Mucosa of descending colon (tissue), 3 donors: Measurements from ENCODE around the gene NEK10. TPM values are rescaled to one million over a fixed set of nuclear protein-coding genes. Genes with fewer than 3 reads are reported as not detected.

ENCODE experiments used
- ATAC-seq: fragments of 200-7000 bp; cut with Tn5 transposase; one replicate; pipeline ENCODE4 v1.9.1; 2020; ENCODE audit warnings: mild to moderate bottlenecking, moderate library complexity
- DNase-seq, 3 donors: peaks; one replicate each; pipeline ENCODE4 v3.0.0-alpha.2; 2020
- H3K36me3 ChIP-seq: fragments of 200-600 bp; one replicate; pipeline ENCODE4 v1.8.0; 2021; ENCODE audit warnings: low read depth, mild to moderate bottlenecking
- H3K4me1 ChIP-seq: fragments of 200-600 bp; one replicate; pipeline ENCODE4 v1.8.0; 2021; ENCODE audit warnings: low read depth, mild to moderate bottlenecking
- H3K4me3 ChIP-seq: fragments of 200-600 bp; one replicate; pipeline ENCODE4 v1.8.0; 2021; ENCODE audit warnings: mild to moderate bottlenecking
- H3K9me3 ChIP-seq: fragments of 200-600 bp; one replicate; pipeline ENCODE4 v1.8.0; 2021; ENCODE audit warnings: mild to moderate bottlenecking
- intact Hi-C, 2 donors: fragments of 100-400 bp; cut with DNase I in 1 of 2; cut with micrococcal nuclease in 1 of 2; formaldehyde crosslinking; loops; one replicate each; pipeline versions ENCODE4 v1.11.0 to v1.11.1; 2022; cut with DNase I, micrococcal nuclease
- total RNA-seq, 3 donors: library from RNA; stranded (reverse); fragmentation: NEBNext Ultra II Directional in 2 of 3; extraction: Animal tissue kit (Norgen Biotek cat#: 25700) in 2 of 3; gene quantifications; one replicate each; pipeline versions ENCODE4 v1.2.1 to v1.2.4, GENCODE V29; 2021 to 2023
- TF ChIP-seq, protein P1 (sequence below): fragments of 200-600 bp; IDR thresholded peaks from one replicate; pipeline ENCODE4 v1.8.0; 2022; ENCODE audit warnings: antibody characterized with exemption, mild to moderate bottlenecking
- donor health status: DM: no; HTN: no; CAD: no; lungs with moderate emphysema.
- donor health status: DM: no; HTN: no; CAD: no.
- donor health status: DM: no; HTN: yes; CAD: no.

Gene NEK10
- total RNA-seq, 3 donors from 2014 or later, result 1.1 to 6.5 (median 1.4) TPM

DNA sequence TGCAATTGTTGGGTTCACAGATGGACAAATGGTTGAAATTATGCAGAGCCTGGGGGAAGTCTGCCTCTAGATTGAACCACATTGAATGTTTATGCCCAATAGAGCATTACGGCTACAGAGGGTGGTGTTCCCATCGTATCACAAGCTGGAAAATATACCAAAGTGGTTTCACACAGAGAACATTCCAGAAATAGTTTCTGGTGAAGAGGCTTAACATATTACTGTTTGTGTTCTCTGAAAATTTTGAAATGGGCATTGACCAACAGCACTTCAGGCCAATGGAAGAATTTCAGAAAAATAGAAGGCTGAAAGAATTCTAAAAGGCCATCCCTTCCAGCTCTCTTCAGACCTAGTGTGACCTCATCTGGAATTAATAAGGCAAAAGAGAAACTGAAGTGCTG is 203.9 kb downstream of the NEK10 start:
- ATAC-seq (no peak), DNase-seq (no peak)
- intact Hi-C loops, result no loop called here

GRCh38 chr3:27160779-27161287 is 208.3 kb downstream of the NEK10 start:
- Histone ChIP-seq H3K36me3 (no peaks in the 10 kb centered on the region), H3K4me3 (no peak overlapping the region), H3K4me1 (no peaks in the 10 kb centered on the region), H3K9me3 (peaks cover 2% of the 10 kb centered on the region)
- intact Hi-C loops, result no loop called here
- DNase-seq (no peak), ATAC-seq (no peak)
- TF ChIP-seq, protein P1, sequence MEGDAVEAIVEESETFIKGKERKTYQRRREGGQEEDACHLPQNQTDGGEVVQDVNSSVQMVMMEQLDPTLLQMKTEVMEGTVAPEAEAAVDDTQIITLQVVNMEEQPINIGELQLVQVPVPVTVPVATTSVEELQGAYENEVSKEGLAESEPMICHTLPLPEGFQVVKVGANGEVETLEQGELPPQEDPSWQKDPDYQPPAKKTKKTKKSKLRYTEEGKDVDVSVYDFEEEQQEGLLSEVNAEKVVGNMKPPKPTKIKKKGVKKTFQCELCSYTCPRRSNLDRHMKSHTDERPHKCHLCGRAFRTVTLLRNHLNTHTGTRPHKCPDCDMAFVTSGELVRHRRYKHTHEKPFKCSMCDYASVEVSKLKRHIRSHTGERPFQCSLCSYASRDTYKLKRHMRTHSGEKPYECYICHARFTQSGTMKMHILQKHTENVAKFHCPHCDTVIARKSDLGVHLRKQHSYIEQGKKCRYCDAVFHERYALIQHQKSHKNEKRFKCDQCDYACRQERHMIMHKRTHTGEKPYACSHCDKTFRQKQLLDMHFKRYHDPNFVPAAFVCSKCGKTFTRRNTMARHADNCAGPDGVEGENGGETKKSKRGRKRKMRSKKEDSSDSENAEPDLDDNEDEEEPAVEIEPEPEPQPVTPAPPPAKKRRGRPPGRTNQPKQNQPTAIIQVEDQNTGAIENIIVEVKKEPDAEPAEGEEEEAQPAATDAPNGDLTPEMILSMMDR, result no peak

More for the DNA sequence above, 203.9 kb downstream of the NEK10 start:
- no peak overlapping the region for H3K4me3 ChIP-seq
- no peaks in the 10 kb centered on the region for H3K36me3 ChIP-seq
- H3K4me1 ChIP-seq, result no peaks in the 10 kb centered on the region
- TF ChIP-seq, protein P1, result no peak
- no peaks in the 10 kb centered on the region for H3K9me3 ChIP-seq

- intact Hi-C loops, result no loop called here
- ATAC-seq, result no peak
- Histone ChIP-seq H3K9me3 (peaks cover 2% of the 10 kb centered on the region), H3K4me1 (no peaks in the 10 kb centered on the region), H3K36me3 (no peaks in the 10 kb centered on the region), H3K4me3 (no peak overlapping the region)
- TF ChIP-seq, protein P1, result no peak
- no peak for DNase-seq
Measured at GRCh38 chr3:27160146-27160545, 209.0 kb downstream of the NEK10 start.

GRCh38 chr3:27147215-27147614 is 222.0 kb downstream of the NEK10 start:
- ATAC-seq (no peak), DNase-seq (no peak)
- TF ChIP-seq, protein P1, result no peak
- H3K36me3 ChIP-seq, result no peaks in the 10 kb centered on the region
- intact Hi-C loops, result no loop called here
- no peak overlapping the region for H3K4me3 ChIP-seq
- H3K4me1 ChIP-seq, result no peaks in the 10 kb centered on the region
- no peaks in the 10 kb centered on the region for H3K9me3 ChIP-seq

- intact Hi-C loops, result no loop called here
- no peaks in the 10 kb centered on the region for H3K36me3 ChIP-seq
- H3K9me3 ChIP-seq, result no peaks in the 10 kb centered on the region
- no peak overlapping the region for H3K4me3 ChIP-seq
- H3K4me1 ChIP-seq, result no peaks in the 10 kb centered on the region
- DNase-seq (no peak), ATAC-seq (no peak)
- TF ChIP-seq, protein P1, result no peak
Measured at GRCh38 chr3:27146786-27147185, 222.4 kb downstream of the NEK10 start.

DNA sequence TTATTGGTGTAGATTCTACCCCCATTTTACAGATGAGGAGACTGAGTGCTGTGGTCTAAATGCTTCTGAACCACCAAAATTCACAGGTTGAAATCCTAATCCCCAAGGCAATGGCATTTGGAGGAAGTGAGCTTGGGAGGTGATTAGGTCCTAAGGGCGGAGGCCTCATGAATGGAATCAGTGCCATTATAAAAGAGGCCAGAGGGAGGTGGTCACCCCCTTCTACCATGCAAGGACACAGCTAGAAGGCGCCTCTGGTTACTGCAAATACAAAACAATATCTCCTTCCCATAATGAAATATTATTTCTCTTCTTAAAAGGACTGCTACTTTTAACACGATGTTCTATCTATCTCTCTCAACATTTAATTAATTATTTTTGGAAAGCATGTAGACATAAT is 223.5 kb downstream of the NEK10 start:
- intact Hi-C loops, result no loop called here
- TF ChIP-seq, protein P1, result no peak
- no peaks in the 10 kb centered on the region for H3K4me1 ChIP-seq
- H3K9me3 ChIP-seq, result no peaks in the 10 kb centered on the region
- H3K4me3 ChIP-seq, result no peak overlapping the region
- no peaks in the 10 kb centered on the region for H3K36me3 ChIP-seq
- DNase-seq (no peak), ATAC-seq (no peak)
